Left ventricle myocardium inferior (tissue), 1 donor: ENCODE data around the gene KCND3. TPM values are rescaled to one million over a fixed set of nuclear protein-coding genes. Genes with fewer than 3 reads are reported as not detected.
A peak's percentile ranks its signal among the peaks of the same experiment; 100 is the strongest.

Experiments used
- DNase-seq: peaks from one replicate; pipeline ENCODE4 v3.0.0-alpha.2; 2020
- H3K27ac ChIP-seq: fragments of 200-600 bp; replicated peaks from 2 replicates; pipeline ENCODE4 v1.8.0; 2021
- H3K27me3 ChIP-seq: fragments of 200-600 bp; 2 replicates; pipeline ENCODE4 v1.8.0; 2021; ENCODE audit warnings: low read depth
- H3K36me3 ChIP-seq: fragments of 200-600 bp; 2 replicates; pipeline ENCODE4 v1.8.0; 2021
- H3K4me1 ChIP-seq: fragments of 200-600 bp; 2 replicates; pipeline ENCODE4 v1.8.0; 2021
- H3K4me3 ChIP-seq: fragments of 200-600 bp; 2 replicates; pipeline ENCODE4 v1.8.0; 2021; ENCODE audit warnings: mild to moderate bottlenecking, moderate library complexity
- H3K9me3 ChIP-seq: fragments of 200-600 bp; replicated peaks from 2 replicates; pipeline ENCODE4 v1.8.0; 2021
- intact Hi-C: fragments of 100-400 bp; cut with micrococcal nuclease; formaldehyde crosslinking; loops from one replicate; pipeline ENCODE4 v1.11.0; 2022
- total RNA-seq: library from RNA; stranded (reverse); fragmentation: NEBNext Ultra II Directional; extraction: Animal tissue kit (Norgen Biotek cat#: 25700); gene quantifications from one replicate; pipeline ENCODE4 v1.2.1, GENCODE V29; 2021
- TF ChIP-seq, protein P1 (sequence below): fragments of 200-600 bp; IDR thresholded peaks from 2 replicates; pipeline ENCODE4 v1.8.0; 2021; ENCODE audit warnings: antibody characterized with exemption, mild to moderate bottlenecking, borderline replicate concordance
- donor health status: DM: no; HTN: yes; CAD: no; lungs with severe emphysema.

The KCND3 gene
- total RNA-seq, 1 donor from 2014 or later, result 19.2 TPM

DNA sequence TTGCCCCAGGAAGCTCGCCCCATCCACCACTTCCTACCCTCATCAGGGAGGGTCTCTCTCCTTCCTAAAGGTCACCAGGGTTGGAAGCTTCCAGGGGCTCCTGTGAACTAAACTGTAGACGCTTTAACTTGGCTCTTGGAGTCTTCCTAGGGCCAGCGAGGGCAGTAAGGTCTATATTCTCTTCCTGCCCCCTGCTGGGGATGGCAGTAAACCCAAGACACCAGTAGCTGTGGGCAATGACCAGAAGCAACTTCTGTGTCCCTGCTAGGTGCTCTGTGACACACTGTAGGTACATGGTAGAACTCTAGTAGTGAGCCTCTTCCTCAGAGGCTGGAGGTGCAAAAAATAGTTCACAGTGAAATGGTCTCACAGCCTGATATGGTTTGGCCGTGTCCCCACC is 30.0 kb downstream of the KCND3 start:
- intact Hi-C loops, result no loop called here
- H3K4me3 ChIP-seq, result no peak overlapping the region
- no peaks in the 10 kb centered on the region for H3K9me3 ChIP-seq
- TF ChIP-seq, protein P1, sequence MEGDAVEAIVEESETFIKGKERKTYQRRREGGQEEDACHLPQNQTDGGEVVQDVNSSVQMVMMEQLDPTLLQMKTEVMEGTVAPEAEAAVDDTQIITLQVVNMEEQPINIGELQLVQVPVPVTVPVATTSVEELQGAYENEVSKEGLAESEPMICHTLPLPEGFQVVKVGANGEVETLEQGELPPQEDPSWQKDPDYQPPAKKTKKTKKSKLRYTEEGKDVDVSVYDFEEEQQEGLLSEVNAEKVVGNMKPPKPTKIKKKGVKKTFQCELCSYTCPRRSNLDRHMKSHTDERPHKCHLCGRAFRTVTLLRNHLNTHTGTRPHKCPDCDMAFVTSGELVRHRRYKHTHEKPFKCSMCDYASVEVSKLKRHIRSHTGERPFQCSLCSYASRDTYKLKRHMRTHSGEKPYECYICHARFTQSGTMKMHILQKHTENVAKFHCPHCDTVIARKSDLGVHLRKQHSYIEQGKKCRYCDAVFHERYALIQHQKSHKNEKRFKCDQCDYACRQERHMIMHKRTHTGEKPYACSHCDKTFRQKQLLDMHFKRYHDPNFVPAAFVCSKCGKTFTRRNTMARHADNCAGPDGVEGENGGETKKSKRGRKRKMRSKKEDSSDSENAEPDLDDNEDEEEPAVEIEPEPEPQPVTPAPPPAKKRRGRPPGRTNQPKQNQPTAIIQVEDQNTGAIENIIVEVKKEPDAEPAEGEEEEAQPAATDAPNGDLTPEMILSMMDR, result peak; percentile 21
- DNase-seq, result no peak
- H3K36me3 ChIP-seq, result no peaks in the 10 kb centered on the region
- peak overlapping the region; percentile 46 for H3K27ac ChIP-seq
- H3K27me3 ChIP-seq, result no peaks in the 10 kb centered on the region
- H3K4me1 ChIP-seq, result peaks cover 89% of the 10 kb centered on the region

DNA sequence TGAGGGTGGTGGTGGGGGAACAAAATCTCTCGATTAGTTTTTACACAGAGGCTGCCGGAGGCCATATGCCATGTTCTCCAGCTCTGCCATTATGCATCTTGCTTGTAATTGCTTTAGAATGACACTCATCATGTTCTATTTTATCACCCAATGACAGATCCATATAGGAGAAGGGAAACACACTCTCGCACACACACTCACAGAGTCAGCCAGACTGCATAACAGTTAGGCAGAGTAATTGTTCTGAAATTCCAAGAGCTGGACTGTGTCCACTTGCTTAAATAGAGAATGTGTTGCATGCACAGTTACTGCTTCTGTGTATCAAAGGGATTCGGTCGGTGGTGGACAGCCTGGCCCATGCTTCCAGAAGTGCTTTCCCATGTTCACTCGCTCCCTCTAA is 30.6 kb downstream of the KCND3 start:
- Histone ChIP-seq H3K4me1 (peaks cover 89% of the 10 kb centered on the region), H3K36me3 (no peaks in the 10 kb centered on the region), H3K27ac (peak overlapping the region; percentile 46), H3K9me3 (no peaks in the 10 kb centered on the region), H3K27me3 (no peaks in the 10 kb centered on the region), H3K4me3 (no peak overlapping the region)
- no peak for DNase-seq
- intact Hi-C loops, result no loop called here
- TF ChIP-seq, protein P1, result no peak

DNA sequence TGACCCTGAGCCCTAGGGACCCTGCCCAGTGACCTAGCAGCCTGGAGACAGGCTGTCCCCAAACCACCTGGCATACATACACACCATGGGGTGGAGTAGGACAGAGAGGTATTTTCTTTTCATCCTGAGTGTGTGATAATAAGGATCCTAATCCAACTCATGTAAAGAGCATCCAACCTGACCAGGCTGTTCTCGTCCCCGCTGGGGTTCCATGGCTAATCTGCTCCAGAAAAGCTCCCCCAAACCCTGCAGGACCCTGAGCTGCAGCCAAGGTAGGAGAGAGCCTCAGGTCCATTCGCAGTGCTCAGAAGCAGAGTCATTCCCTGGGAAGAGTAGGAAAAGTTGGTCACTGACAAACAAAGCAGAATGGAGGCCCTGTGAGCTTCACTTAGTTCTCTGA is 31.4 kb downstream of the KCND3 start:
- Histone ChIP-seq H3K4me3 (no peak overlapping the region), H3K36me3 (no peaks in the 10 kb centered on the region), H3K27ac (no peak overlapping the region), H3K27me3 (no peaks in the 10 kb centered on the region), H3K9me3 (no peaks in the 10 kb centered on the region), H3K4me1 (peaks cover 92% of the 10 kb centered on the region)
- intact Hi-C loops, result no loop called here
- DNase-seq, result no peak
- TF ChIP-seq, protein P1, result no peak

DNA sequence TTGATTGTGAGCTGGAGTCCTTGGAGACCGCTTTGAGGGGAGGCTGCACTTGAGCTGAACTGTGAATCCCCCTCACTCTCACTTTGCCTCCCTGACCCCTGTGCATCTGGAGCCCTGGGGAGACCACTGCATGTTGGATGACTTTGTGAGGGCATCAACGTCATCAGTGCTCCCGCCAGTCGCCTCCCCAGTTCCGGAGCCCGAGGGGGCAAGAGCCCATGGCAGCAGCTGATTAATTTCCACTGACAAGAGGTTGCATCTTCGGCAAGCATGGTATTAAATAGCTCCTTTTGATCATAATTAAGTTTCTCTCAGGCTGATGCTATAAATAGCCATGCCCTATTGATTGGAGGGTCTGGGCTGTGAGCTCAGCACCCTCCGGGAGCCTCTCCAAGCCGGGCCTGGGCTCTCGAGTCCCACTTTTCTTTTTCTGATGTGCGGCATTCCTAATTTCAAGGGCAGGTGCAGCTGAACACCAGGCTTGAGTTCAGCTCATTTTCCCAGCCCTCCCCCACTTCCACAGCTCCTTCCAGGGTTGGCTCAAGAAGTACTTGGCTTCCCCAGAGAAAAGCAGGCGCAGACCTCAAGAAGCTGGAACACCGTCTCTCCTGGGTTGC is 33.2 kb downstream of the KCND3 start:
- intact Hi-C loops, result no loop called here
- TF ChIP-seq, protein P1, result no peak
- no peaks in the 10 kb centered on the region for H3K9me3 ChIP-seq
- H3K27me3 ChIP-seq, result no peaks in the 10 kb centered on the region
- no peaks in the 10 kb centered on the region for H3K36me3 ChIP-seq
- peaks cover 89% of the 10 kb centered on the region for H3K4me1 ChIP-seq
- no peak for DNase-seq
- peak overlapping the region; percentile 33 for H3K27ac ChIP-seq
- no peak overlapping the region for H3K4me3 ChIP-seq

DNA sequence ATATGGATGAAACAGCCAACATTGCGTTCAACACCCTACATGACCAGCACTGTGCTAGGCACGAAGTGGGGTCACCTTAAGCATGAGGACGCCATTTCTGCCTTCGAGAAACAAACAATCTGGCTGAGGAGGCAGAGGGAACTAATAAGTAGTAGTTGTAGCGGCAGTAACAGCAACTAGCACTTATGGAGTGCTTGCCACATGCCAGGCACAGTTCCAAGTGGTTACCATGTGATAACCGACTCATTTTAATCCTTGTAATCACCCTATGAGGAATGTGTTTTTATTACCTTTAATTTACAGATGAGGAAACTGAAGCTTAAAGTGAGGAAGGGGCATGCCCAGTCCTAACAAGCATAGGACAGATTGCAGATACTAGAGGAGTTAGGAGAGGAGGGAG is 33.7 kb downstream of the KCND3 start:
- Histone ChIP-seq H3K4me1 (peaks cover 83% of the 10 kb centered on the region), H3K27ac (no peak overlapping the region), H3K9me3 (no peaks in the 10 kb centered on the region), H3K4me3 (no peak overlapping the region), H3K27me3 (no peaks in the 10 kb centered on the region), H3K36me3 (no peaks in the 10 kb centered on the region)
- TF ChIP-seq, protein P1, result no peak
- no peak for DNase-seq
- intact Hi-C loops, result no loop called here
